DMS53 treated with DMSO at 0.1 percent for 48 hours (cell line): ENCODE measurements around the gene POLN.

Experiments
- DNase-seq: peaks from one replicate; lab custom pipeline; 2025; ENCODE audit not compliant: unreplicated experiment; lab: John Stamatoyannopoulos, UW

POLN gene

DNA sequence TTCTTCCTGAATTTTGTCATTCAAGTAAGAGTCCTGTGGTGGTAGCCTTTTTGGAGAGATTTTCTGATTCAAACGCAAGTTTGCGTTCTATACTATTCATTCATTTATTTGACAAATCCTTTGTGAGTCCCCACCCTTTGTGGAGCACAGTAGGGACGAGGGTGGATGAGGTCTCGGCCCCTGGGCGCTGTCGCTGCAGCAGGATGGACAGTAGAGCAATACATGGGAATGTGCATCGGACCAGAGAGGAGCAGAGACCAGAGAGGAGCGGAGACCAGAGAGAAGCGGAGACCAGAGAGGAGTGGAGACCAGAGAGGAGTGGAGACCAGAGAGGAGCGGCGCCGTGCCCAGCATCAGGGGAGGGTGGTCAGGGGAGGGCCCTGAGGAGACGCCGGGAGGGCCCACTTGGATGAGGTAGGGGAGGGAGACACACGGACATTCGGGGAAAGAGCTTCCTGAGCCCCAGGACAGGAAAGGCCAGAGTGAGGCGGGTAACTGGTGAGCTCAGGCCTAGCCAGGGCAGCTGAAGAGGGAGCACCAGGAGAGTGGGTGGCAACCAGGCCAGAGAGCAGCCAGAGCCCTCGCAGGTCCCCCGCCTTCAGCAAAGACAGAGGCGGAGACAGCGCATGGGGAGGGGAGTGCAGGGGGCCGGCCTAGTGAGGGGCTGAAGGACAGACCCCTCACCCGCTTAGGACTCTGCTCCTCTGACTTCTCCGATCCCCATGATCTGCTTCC is 115.4 kb downstream of the POLN start:
- peak; percentile 93 for DNase-seq

DNA sequence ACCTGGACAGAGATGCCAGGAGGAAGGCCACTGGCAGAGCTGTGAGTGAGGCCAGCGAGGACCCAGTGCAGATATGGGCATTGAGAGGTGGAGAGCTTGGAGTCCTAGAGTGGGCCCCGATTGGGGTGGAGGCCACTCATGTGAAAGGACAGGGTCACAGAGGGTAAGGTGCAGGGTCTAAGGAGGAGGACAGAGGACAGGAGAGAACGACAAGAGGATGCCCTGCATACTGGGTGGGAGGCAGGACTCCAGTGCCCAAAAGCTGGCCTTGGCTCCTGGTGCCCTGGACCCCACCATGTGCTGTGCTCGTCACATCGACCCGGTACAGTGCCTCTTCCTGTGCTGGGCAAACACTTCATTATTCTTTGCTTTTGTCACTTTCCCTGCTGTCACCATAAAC is 116.1 kb downstream of the POLN start:
- DNase-seq = peak; percentile 36

DNA sequence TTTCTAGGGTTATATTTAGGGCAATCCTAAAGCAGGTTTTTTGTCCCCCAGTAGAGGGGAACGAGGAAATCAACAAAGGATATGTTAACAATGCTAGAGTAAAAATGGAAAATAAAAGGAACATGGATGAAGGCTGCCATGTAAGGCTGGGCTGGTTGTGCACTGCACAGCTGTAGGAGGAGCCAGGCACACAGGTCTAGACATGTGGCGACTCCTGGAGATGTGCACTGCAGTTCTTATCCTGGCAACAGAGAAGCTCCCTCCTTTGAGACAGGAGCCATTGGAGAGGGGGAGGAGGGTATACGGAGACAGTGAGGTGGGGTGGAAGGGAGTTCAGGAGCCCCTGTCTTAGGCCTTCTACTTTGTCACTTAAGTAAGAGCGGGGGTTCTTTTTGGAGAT is 116.9 kb downstream of the POLN start:
- DNase-seq = no peak

DNA sequence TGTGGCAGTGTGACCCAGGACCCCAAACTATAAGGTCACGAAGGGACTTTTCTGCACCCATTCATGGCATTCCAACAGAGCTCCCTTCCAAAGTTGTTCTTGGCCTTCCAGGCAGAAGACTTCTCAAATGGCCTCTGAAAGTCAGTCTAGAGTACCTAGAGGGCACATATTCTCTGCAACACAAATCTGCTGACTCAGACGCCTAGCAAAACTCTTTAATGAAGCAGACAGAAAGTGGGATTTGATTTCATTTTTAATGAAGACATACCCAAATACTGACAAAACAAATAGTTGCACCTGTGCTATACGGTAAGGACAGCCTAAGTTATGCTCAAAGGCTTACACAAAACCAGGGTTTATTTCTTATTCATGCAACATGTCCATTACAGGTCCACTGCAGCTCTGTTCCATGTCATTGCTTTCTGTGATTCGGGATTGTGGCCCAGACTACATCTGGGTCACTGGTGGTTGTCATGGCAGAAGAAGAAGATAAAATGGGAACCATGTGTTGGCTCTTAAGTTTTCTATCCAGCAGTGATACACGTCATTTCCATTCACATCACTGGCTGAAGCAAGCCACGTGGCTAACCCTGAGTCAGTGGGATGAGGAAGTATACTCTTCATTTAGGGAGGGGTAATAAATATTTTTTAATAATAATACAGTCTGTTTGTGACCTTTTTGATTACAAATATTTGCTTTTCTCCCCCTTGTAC is 125.1 kb downstream of the POLN start:
- no peak for DNase-seq

DNA sequence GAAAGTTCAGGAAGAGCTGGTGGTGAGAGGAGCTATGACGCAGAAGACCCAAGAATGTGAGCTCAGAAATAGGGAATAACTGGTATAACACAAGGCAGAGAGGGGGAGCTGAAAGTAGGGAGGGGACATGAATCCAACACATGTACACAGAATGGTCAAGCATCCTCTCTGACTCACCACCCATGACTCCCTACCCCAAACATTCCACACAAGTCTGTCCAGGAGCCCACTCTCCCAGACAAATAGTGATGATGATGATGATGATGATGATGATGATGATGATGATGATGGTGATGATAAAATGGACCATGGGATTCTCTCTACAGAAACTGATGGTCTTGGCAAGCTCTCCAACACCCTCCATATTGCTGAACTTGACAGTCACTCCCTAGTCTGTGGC is 136.4 kb downstream of the POLN start:
- no peak for DNase-seq

DNA sequence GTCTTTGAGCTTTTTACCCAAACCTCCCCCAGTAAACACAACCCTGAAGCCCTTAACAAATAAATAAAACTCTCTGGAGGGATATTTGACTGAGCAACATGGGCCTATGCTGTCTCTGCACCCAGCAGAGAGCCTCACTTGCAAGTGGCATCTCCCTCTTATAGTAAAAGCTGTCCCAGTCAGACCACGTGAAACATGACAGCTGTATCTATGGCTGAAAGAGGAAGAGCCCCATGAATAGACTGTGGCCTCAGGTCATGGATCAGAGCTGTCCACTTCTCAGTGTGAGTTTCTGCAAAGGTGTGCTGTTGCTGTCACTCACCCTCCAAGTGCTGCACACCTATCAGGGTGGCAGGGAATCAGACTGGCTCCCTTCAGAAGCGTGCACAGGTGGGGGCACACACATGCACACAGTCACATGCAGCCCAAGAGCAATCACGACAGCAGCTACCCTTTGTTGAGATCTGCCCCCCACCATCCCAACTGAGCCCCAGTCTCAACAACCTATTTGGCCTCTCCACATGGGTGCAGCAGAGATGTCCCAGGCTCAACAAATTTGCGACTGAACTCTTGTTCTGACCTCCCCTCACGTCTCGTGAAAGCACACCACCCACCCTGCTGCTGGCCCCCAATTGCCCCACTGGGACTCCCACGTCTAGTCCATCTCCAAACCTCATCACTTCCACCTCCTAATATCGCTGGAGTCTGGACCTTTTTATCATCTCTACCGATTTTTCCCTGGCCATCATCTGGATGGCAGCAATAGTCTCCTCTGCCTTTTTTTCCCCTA is 137.2 kb downstream of the POLN start:
- no peak for DNase-seq

DNA sequence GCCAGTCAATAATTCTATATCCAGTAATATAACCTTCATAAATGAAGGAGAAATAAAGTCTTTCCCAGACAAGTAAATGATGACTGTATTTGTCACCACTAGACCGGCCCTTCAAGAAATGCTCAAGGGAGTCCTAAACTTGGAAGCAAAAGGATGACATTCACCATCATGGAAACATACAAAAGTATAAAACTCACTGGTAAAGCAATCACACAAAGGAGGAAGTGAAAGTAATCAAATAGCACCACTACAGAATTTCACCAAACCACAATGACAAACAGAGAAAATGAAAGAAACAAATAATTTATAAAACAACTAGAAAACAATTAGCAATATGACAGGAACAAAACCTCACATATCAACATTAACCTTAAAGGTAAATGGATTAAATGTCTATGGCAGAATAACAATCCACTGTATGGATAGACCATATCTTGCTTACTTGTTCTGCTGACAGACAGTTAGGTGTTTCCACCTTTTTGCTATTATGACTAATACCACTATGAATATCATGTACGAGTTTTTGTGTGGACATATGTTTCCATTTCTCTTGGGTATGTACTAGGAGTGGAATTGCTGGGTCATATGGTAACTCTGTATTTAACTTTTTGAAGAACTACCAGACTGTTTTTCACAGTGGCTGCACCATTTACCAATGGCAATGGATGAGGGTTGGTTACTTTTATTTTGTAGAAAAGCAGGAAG is 137.9 kb downstream of the POLN start:
- no peak for DNase-seq

DNA sequence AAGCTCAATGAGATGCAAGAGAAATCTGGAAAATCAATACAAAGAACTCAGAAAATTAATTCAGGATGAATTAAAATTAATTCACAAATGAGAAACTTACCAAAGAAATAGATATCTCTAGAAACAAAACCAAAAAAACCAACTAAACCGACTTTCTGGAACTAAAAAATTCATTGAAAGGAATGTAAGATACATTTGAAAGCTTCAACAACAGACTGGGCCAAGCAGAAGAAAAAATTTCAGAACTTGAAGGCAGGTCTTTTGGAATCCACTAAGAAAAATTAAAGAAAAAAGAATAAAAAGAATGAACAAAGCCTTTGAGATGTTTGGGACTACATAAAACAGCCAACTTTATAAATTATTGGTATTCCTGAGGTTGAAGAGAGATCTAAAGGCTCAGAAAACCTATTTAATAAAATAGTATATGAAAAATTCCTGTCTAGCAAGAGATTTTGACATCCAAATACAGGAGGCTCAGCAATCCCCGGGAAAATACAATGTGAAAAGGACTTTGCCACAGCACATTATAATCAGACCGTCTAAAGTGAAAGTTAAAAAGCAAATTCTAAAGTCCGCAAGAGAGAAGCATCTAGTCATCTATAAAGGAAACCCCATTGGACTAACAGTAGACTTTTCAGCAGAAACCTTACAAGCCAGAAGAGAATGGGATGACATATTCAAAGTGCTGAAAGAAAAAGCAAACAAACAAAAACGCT is 138.6 kb downstream of the POLN start:
- no peak for DNase-seq

DNA sequence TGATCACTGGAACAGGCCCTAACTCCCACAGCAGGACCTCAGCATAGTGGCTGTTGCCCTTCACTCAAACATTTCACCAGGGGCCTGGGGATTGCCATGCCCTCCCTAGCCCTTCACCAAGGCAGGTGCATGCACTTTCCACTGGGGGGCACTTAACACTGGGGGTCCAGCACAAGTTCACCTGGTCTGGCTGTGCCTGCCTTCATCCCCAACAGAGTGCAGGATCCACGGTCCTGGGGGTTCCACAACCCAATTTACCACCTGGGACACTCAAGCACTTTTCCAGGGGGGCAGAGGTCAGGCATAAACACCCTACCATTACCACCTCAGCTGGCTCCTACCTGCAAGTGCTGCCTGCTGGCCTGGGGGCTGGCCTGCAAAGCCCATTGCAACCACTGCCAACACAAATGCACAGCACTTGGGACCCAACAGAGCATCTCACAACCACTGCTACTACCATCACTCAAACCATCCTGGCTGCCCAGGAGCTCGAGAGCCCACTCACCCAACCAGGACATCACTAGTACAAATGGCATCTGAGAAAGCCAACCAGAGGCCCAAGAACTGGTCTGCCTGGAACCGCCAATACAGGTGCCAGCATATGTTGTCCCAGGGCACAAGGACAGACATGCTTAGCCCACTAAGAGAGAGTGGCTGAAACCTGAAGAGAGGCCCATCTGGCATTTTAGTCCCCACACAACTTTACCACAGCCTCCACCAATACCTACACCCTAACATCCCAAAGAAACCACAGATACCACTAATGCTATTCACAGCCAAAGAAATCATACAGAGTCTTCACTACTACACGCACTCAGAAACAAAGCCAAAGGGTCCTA is 139.7 kb downstream of the POLN start:
- no peak for DNase-seq

DNA sequence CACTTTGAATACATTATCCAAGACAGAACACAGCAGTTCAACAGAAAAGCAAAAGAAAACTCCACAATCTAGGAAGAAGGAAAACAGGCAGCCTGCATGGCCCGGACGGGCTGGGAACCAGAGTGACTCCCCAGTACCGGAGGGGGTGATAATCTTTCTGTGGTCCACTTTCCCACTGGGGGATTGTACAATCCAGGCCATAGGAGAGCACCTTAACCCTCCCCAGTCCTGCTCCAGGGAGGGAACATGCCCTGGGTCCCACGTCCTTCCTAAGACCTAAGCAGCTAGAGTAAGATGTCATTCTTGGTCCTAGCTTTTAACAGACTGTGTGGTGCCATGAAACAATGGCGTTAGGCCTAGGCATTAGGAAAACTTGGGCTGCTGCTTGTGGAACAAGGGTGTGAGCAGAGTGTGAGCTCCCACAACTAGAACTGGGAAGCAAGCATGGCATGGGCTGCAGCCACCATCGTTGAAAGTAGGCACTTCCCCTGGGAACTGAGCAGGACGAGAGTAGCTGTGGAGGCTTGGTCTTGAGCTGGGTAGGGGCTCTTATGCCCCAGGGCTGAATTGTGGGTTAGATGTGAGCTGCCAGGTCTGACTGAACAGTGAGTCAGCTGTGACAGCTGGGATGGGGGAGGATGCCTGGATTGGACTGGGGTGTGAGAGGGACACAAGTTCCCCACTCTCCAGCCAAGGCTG is 140.4 kb downstream of the POLN start:
- DNase-seq = no peak

DNA sequence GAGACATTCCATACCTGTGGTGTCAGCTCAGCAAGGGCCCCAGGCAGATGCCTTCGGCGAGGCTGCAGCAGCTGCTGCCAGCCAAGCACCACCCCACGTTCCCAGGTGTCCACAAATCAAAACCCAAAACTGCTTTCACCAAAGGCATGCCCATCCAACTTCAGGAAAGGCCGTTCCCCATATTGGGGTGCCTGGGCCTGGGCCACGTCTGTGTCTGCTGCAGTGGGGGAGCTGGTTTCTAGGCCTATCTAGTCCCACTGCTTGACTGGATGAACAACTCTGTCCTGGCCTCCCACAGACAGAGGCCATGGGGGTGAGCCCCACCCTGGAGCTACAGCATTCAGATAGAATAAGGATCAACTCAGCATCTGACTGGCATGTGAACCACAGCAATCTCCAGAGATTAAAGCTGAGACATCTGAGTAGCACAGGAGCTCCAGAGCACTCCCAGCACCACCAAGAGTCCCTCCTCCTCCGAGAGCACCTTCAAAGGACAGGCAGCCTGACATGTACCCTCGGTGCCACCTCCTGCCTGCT is 145.8 kb downstream of the POLN start:
- no peak for DNase-seq

DNA sequence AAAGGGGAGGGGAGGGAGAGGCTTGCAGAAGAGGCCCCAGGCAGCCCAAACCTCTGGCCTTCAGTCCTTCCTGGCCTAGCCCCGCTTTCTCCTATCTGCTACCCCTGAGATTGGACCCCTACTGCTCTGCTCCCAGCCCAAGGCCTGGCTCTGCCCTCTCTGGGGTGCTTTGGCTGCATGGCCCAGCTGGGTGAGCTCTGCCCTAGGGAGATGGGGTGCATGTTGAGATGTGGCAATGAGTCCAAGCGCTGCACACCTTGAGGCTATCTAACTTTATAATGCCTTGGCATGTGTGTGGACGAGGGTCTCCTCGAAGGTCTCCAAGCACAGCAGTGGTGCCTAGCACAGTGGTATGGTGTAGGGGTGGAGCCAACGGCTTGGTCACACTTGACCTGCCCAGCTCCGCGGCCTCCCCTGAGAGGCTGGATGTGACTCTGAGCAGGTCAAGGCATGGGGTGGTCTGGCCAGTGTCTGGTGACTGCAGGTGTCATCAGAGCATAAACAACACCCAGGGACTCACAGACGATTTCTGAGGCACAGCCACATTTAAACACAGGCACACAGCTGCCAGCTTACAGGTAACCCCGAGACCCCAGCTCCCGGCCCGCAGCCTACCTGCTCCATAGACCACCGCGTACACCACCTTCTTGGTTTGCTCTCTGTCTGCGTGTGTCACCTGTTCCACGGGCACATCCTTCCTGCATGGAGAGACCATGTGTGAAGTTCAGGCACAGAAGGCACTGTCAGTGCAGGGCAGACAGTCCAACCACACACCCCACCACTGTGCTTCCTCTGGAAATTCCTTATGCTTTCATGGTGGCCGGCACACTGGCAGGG is 146.5 kb downstream of the POLN start:
- DNase-seq = no peak

DNA sequence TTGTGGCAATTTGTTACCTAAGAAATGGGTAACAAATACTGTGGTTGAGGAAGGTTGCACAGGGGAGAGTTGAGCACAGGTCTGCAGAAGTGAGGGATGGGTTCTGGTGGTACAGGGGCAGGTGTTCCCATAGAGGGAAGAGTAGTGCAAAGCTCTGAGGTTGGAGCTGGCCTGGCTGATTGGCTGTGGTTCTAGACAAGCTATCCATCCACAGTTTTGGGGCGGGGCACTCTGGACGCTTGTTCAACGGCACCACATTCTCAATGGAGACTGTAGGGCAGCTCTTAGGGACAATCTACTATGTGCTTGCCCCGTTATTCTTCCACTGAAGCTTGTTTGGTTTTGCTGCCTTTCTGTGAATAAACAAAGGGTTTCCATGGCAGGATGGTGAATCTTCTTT is 147.4 kb downstream of the POLN start:
- no peak for DNase-seq

DNA sequence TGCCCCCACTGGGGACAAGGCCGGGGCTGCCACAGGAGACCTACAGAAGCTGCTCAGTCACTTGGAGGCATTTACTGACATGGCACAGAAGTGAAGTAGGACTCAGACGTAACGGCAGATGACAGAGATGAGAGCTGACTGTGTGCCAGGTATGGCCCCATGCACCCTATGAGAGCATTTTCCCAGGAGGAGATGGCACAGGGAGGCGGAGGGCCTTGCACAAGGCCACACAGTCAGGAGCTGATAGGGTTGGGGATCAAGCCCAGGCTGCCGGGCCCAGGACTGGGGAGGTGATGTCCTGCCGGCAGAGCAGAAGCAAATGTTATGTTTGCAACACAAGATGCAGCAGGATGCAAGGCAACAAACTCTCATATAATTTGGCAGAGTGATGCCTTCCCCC is 148.7 kb downstream of the POLN start:
- DNase-seq = no peak

DNA sequence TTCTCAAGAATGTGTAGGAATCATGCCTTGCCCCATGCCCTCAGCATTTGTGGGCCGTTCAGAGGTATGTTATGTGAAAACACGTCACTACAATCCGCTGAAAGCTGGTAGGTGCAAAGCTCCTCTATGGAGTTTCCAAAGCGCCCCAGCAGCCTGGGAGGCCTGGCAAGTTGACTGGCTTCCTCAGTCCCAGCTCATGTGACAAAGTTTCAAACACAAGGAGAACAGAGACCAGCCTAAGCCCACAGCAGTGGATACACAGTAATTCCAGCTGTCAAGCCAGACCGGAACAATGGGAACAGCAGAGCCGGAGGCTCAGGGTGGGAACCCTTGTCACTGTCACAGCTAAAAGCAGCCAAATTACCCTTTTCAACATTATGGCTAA is 149.3 kb downstream of the POLN start:
- DNase-seq = no peak

DNA sequence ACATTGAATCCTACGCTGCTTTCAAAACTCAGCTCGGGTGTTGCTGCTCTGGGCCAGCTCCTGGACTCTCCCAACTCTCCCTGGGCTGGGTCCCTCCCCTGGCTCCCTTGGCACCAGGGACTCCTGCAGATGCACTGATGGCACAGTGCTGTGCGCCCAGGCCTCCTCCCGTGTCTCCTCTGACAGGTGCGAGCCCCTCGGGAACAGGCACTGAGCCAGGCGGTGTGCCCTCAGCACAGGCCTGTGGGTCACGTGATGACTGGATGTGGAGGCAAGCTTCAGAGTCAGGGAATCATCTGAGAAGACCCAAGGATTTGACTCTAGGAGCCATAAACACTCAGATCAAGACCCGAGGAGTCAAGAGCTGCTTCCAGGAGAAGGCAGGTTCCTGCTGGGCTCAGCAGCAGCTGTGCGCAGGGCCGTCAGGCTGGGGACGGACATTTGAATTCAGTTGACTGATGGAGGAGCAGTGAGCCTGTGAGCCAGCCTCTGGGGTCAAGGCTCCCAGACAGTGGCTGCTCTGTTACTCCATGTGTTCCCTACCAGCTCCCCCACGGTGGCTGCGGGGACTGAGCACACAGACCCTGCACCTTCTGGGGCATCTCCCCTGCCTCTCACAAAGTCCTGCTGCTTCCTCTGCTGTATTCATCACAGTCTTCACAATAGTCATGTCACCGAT is 149.8 kb downstream of the POLN start:
- DNase-seq = no peak

DNA sequence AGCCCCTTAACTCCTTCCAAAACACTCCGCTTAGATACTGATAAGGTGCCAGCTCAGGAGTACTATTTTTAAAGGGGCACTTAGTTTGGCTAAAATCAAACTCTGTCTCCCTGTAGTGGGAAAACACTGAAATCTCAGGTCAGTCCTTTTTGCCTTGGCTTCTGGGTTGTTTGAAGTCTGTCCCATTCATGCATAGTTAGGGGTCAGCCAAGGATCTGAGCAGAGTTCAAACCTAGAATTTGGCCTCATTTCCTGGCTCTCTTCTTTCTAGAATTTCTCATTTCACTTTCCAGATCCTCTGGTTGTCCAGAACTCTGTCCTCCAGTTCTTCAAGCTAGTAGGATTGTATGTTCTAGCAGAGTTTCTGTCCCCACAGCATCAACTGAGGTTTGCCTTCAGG is 151.3 kb downstream of the POLN start:
- no peak for DNase-seq

DNA sequence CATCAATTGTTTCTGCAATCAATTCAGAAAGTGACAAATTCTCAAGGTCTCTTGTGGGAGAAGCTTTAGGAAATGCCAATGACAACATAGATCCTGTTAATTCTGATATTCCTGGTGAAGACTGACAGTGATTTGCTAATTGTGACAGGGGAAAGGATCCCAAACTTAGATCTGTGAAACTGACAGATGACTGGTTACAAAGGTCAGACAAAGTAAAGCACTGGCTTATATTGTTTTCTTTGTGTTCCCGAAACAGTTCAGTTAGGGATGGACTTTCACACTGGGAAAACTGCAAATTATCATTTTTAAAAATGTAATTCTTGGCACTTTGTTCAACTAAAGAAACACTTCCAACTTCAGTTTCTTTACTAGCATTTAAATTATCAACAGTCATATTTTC is 152.7 kb downstream of the POLN start:
- no peak for DNase-seq
